ENCODE measurements around the gene NCAPD3. TPM values are rescaled to one million over a fixed set of nuclear protein-coding genes. Genes with fewer than 3 reads are reported as not detected.

NCAPD3 gene
- total RNA-seq, 1 experiment from 2014 or later: 52.2 TPM

DNA sequence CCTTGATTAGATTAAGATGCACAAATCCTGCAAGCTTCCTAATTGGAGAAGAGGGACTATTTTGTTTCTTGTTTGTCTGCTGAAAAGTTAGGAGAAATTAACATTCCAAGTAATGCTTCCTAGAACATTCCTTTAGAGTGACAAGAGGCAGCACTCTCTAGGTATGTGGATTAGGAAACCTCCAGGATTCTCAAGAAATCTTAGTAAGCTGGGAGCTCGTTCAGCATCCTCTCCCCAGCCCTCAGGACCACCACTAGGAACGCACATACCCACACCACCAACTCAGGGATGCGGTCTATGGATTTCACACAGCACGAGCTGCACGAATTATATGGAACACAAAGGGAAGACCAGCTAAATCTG, 52.9 kb downstream of the NCAPD3 start:
- Histone ChIP-seq H2BK20ac (ENCODE audit: low read depth, low read length, poor library complexity, severe bottlenecking) (no peak overlapping the region), H4K5ac (ENCODE audit: insufficient read length, low read depth, low read length) (no peak overlapping the region), H4K20me1 (ENCODE audit: control insufficient read depth, insufficient read depth, insufficient read length) (no peaks in the 10 kb centered on the region), H2BK15ac (ENCODE audit: low read depth, low read length) (no peak overlapping the region), H2AK5ac (ENCODE audit: insufficient read length, low read length) (no peak overlapping the region), H4K91ac (ENCODE audit: insufficient read length, low read depth, low read length) (no peak overlapping the region), H2AFZ (ENCODE audit: low read length) (no peak overlapping the region), H3K9ac (ENCODE audit: extremely low read depth, insufficient read length, low read length) (no peak overlapping the region), H3K4me1 (ENCODE audit: insufficient read depth, low read length) (no peaks in the 10 kb centered on the region), H3K56ac (ENCODE audit: insufficient read length, low read depth, low read length) (no peak overlapping the region), H3K4me2 (ENCODE audit: insufficient read depth, insufficient read length, low read length) (no peak overlapping the region), H2BK12ac (ENCODE audit: insufficient read length, low read depth, low read length) (no peak overlapping the region), H3K27me3 (ENCODE audit: insufficient read depth, low read length) (no peaks in the 10 kb centered on the region), H3K9me3 (ENCODE audit: control insufficient read depth, low read depth, low read length) (peaks cover 63% of the 10 kb centered on the region), H3T11ph (ENCODE audit: low read length) (no peak overlapping the region), H4K8ac (replicated peaks; ENCODE audit: insufficient read length, low read depth, low read length) (no peak overlapping the region), H3K14ac (ENCODE audit: insufficient read depth, low read length) (no peak overlapping the region), H3K79me2 (ENCODE audit: insufficient read depth, low read length) (no peaks in the 10 kb centered on the region), H3K23me2 (ENCODE audit: insufficient read length, low read depth, low read length, poor library complexity, severe bottlenecking) (no peaks in the 10 kb centered on the region), H3K79me1 (ENCODE audit: insufficient read depth, low read depth, low read length, poor library complexity, severe bottlenecking) (no peaks in the 10 kb centered on the region), H2BK5ac (ENCODE audit: insufficient read length, low read length) (no peak overlapping the region), H3K4ac (ENCODE audit: low read depth, low read length) (no peak overlapping the region), H3K23ac (ENCODE audit: insufficient read length, low read depth, low read length) (no peak overlapping the region), H3K18ac (ENCODE audit: insufficient read length, low read depth, low read length) (no peak overlapping the region), H2BK120ac (ENCODE audit: low read depth, low read length, poor library complexity, severe bottlenecking) (no peak overlapping the region), H3K27ac (ENCODE audit: insufficient read length, low read depth, low read length) (no peak overlapping the region)
- peaks cover 94 to 99% (median 94%) of the 10 kb centered on the region in 3 experiments for H3K36me3 Mint-ChIP-seq (ENCODE audit: insufficient read depth in 1 of 3, low read depth in 3 of 3)
- WGBS (ENCODE audit: extremely low coverage, insufficient read length, low lambda C conversion rate): no CpG with 5 or more reads among the region's 5 CpGs
- H3K27me3 Mint-ChIP-seq (ENCODE audit: low read depth): peaks cover 17% of the 10 kb centered on the region
- H3K27ac Mint-ChIP-seq: no peak overlapping the region
- TF ChIP-seq, protein P1, sequence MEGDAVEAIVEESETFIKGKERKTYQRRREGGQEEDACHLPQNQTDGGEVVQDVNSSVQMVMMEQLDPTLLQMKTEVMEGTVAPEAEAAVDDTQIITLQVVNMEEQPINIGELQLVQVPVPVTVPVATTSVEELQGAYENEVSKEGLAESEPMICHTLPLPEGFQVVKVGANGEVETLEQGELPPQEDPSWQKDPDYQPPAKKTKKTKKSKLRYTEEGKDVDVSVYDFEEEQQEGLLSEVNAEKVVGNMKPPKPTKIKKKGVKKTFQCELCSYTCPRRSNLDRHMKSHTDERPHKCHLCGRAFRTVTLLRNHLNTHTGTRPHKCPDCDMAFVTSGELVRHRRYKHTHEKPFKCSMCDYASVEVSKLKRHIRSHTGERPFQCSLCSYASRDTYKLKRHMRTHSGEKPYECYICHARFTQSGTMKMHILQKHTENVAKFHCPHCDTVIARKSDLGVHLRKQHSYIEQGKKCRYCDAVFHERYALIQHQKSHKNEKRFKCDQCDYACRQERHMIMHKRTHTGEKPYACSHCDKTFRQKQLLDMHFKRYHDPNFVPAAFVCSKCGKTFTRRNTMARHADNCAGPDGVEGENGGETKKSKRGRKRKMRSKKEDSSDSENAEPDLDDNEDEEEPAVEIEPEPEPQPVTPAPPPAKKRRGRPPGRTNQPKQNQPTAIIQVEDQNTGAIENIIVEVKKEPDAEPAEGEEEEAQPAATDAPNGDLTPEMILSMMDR (conservative IDR thresholded peaks at IDR 0.05): no peak
- H3K9me3 Mint-ChIP-seq: peaks cover 72 to 84% of the 10 kb centered on the region in 2 experiments
- DNase-seq: no peak
- H3K4me3 Mint-ChIP-seq: no peak overlapping the region
- H3K4me1 Mint-ChIP-seq: no peaks in the 10 kb centered on the region
